CD4-positive, alpha-beta T cell treated with Interferon alpha-2 for 1 hour (primary cell): Measurements from ENCODE around the gene PTPN12.
"Not testable (repeated sequence)": the region's sequence is repeated elsewhere in the genome, so short reads cannot be mapped to it uniquely, and the experiment has no call there.

Experiments used
- DNase-seq, 2 donors: peaks; one replicate each; pipeline ENCODE4 v3.0.0-alpha.2; 2020 to 2022

The PTPN12 gene

GRCh38 chr7:77538281-77539212 is 1.5 kb downstream of the PTPN12 start:
- DNase-seq = peak in 1 of 2 donors; percentile 13

GRCh38 chr7:77540402-77540822 is 3.3 kb downstream of the PTPN12 start:
- DNase-seq = no peak

- not testable (repeated sequence) for DNase-seq
Measured at GRCh38 chr7:77540993-77541392, 3.9 kb downstream of the PTPN12 start.

- no peak for DNase-seq
Measured at GRCh38 chr7:77542409-77542808, 5.3 kb downstream of the PTPN12 start.

GRCh38 chr7:77542895-77543294 is 5.8 kb downstream of the PTPN12 start:
- no peak for DNase-seq

GRCh38 chr7:77543910-77544309 is 6.8 kb downstream of the PTPN12 start:
- no peak for DNase-seq

GRCh38 chr7:77544518-77544917 is 7.4 kb downstream of the PTPN12 start:
- no peak for DNase-seq

- DNase-seq = no peak
Measured at GRCh38 chr7:77548206-77548605, 11.1 kb downstream of the PTPN12 start.

- no peak for DNase-seq
Measured at GRCh38 chr7:77549106-77549870, 12.2 kb downstream of the PTPN12 start.

- no peak for DNase-seq
Measured at GRCh38 chr7:77550586-77550985, 13.5 kb downstream of the PTPN12 start.

- no peak for DNase-seq
Measured at GRCh38 chr7:77553123-77553522, 16.0 kb downstream of the PTPN12 start.

- no peak for DNase-seq
Measured at GRCh38 chr7:77558284-77558967, 21.3 kb downstream of the PTPN12 start.

GRCh38 chr7:77561352-77561751 is 24.3 kb downstream of the PTPN12 start:
- DNase-seq = no peak

GRCh38 chr7:77563275-77563674 is 26.2 kb downstream of the PTPN12 start:
- no peak for DNase-seq

GRCh38 chr7:77565917-77566316 is 28.8 kb downstream of the PTPN12 start:
- no peak for DNase-seq

- no peak for DNase-seq
Measured at GRCh38 chr7:77566421-77566820, 29.3 kb downstream of the PTPN12 start.

- no peak for DNase-seq
Measured at GRCh38 chr7:77569514-77570232, 32.6 kb downstream of the PTPN12 start.

- peak in 1 of 2 donors; percentile 6 for DNase-seq
Measured at GRCh38 chr7:77570330-77571011, 33.4 kb downstream of the PTPN12 start.

- DNase-seq = no peak
Measured at GRCh38 chr7:77571801-77572200, 34.7 kb downstream of the PTPN12 start.

- no peak for DNase-seq
Measured at GRCh38 chr7:77575187-77575586, 38.1 kb downstream of the PTPN12 start.

- DNase-seq = no peak
Measured at GRCh38 chr7:77576856-77577255, 39.8 kb downstream of the PTPN12 start.

- DNase-seq = no peak
Measured at GRCh38 chr7:77579797-77580196, 42.7 kb downstream of the PTPN12 start.
